Osteocyte (in vitro differentiated cells): ENCODE measurements around the gene SKA1. TPM values are rescaled to one million over a fixed set of nuclear protein-coding genes. Genes with fewer than 3 reads are reported as not detected.
"Not testable (repeated sequence)": the region's sequence is repeated elsewhere in the genome, so short reads cannot be mapped to it uniquely, and the experiment has no call there.

ENCODE experiments used
- DNase-seq: peaks from one replicate; pipeline ENCODE4 v3.0.0; 2021; ENCODE audit warnings: mixed read lengths; ENCODE audit not compliant: unreplicated experiment; ENCODE audit errors: extremely low spot score
- H3K27ac Mint-ChIP-seq: one replicate; pipeline ENCODE4 v1.8.0; 2021; ENCODE audit warnings: mild to moderate bottlenecking, mixed read lengths; ENCODE audit not compliant: unreplicated experiment
- H3K27me3 Mint-ChIP-seq: one replicate; pipeline ENCODE4 v1.8.0; 2021; ENCODE audit warnings: mixed read lengths; ENCODE audit not compliant: unreplicated experiment
- H3K36me3 Mint-ChIP-seq: one replicate; pipeline ENCODE4 v1.8.0; 2021; ENCODE audit warnings: mixed read lengths; ENCODE audit not compliant: unreplicated experiment
- H3K4me1 Mint-ChIP-seq: one replicate; pipeline ENCODE4 v1.8.0; 2021; ENCODE audit warnings: mixed read lengths; ENCODE audit not compliant: unreplicated experiment
- H3K4me3 Mint-ChIP-seq: one replicate; pipeline ENCODE4 v1.8.0; 2021; ENCODE audit warnings: mild to moderate bottlenecking, moderate library complexity, mixed read lengths; ENCODE audit not compliant: unreplicated experiment
- H3K9me3 Mint-ChIP-seq: one replicate; pipeline ENCODE4 v1.8.0; 2021; ENCODE audit warnings: mixed read lengths; ENCODE audit not compliant: unreplicated experiment
- CTCF ChIP-seq: fragments of 200-600 bp; sonication (generic); IDR thresholded peaks from 2 replicates; pipeline ENCODE4 v1.5.0; 2021; ENCODE audit warnings: antibody characterized with exemption, mild to moderate bottlenecking, moderate library complexity
- total RNA-seq: library from RNA; stranded (reverse); gene quantifications from 2 replicates; pipeline ENCODE4 v1.2.1, GENCODE V29; 2021

SKA1 gene
- total RNA-seq, 1 donor from 2014 or later = 3.5 TPM

GRCh38 chr18:50429207-50429948, 54.5 kb downstream of the SKA1 start:
- Mint-ChIP-seq H3K27ac (no peak overlapping the region), H3K4me1 (no peaks in the 10 kb centered on the region), H3K36me3 (no peaks in the 10 kb centered on the region), H3K4me3 (no peak overlapping the region), H3K27me3 (peaks cover 16% of the 10 kb centered on the region), H3K9me3 (peaks cover 3% of the 10 kb centered on the region)
- TF ChIP-seq CTCF = peak; percentile 58
- no peak for DNase-seq

- peaks cover 10% of the 10 kb centered on the region for H3K27me3 Mint-ChIP-seq
- H3K36me3 Mint-ChIP-seq = no peaks in the 10 kb centered on the region
- no peak for TF ChIP-seq CTCF
- no peaks in the 10 kb centered on the region for H3K4me1 Mint-ChIP-seq
- H3K27ac Mint-ChIP-seq = no peak overlapping the region
- H3K4me3 Mint-ChIP-seq = no peak overlapping the region
- no peak for DNase-seq
- H3K9me3 Mint-ChIP-seq = no peaks in the 10 kb centered on the region
Observed at GRCh38 chr18:50432915-50433314, 58.1 kb downstream of the SKA1 start.

DNA sequence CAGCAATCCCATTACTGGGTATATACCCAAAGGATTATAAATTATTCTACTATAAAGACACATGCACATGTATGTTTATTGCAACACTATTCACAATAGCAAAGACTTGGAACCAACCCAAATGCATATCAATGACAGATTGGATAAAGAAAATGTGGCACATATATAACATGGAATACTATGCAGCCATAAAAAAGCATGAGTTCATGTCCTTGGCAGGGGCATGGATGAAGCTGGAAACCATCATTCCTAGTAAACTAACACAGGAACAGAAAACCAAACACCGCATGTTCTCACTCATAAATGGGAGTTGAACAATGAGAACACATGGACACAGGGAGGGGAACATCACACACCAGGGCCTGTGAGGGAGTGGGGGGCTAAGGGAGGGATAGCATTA, 61.9 kb downstream of the SKA1 start:
- not testable (repeated sequence) for DNase-seq, H3K27me3 Mint-ChIP-seq, H3K27ac Mint-ChIP-seq, H3K4me3 Mint-ChIP-seq, H3K4me1 Mint-ChIP-seq, H3K36me3 Mint-ChIP-seq, H3K9me3 Mint-ChIP-seq

DNA sequence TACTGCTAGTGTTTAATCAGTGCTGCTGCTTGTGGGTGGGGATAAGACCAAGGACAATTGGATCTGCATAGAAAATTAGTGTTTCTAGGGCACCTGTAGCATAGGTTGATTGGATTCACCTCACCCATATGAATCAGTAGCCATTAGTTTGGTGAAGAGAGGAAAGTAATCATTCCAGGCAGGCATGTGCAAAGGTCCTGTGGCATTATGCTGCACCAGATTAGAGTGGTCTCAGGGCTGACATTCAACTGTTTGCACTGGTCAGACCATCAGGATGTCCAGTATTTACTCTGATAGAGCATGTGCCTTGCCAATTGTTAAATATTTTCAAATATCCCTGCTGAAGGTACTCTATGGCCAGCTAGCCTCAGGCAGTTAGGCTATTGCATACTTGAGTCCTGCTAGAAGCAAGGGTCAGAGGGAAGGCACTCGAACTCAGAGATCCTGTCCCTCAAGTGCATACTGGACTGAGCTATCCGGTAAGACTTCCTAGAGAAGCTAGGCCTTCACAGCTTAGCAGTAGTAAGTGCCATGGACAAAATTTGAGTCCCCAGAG, 64.7 kb downstream of the SKA1 start:
- Mint-ChIP-seq H3K4me1 (no peaks in the 10 kb centered on the region), H3K9me3 (no peaks in the 10 kb centered on the region), H3K27ac (no peak overlapping the region), H3K27me3 (peaks cover 6% of the 10 kb centered on the region), H3K36me3 (no peaks in the 10 kb centered on the region), H3K4me3 (no peak overlapping the region)
- TF ChIP-seq CTCF = no peak
- no peak for DNase-seq

DNA sequence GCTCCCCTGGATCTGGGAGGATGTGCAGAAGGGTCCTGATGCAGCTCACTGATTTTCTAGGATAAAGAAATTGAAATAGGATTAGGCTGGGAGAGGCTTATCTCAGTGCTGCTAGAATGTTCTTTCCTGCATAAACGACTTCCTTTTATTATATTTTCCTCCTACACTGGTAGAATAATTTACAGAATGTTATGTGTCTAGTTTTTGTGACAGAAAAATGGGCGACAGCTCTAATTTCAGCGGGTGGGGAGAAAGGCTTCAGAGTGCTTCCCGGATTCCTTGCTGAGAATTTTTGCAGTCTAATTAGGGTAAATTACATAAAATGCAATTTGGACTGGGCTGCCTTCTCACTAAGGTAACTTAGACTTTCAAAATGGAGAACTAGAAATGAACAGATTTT, 66.2 kb downstream of the SKA1 start:
- Mint-ChIP-seq H3K27me3 (peaks cover 6% of the 10 kb centered on the region), H3K9me3 (peaks cover 7% of the 10 kb centered on the region), H3K4me3 (no peak overlapping the region), H3K36me3 (no peaks in the 10 kb centered on the region), H3K4me1 (no peaks in the 10 kb centered on the region), H3K27ac (no peak overlapping the region)
- TF ChIP-seq CTCF = no peak
- no peak for DNase-seq
